HEK293 (cell line): ENCODE measurements around the gene MYCBPAP.

Experiments
- SCRT2 ChIP-seq: fragments of 450-650 bp; formaldehyde crosslinking; IDR thresholded peaks from 2 replicates; pipeline ENCODE4 v1.5.1; 2016; ENCODE audit warnings: missing biosample characterization, missing genetic modification characterization
- ZNF354C ChIP-seq: fragments of 450-650 bp; formaldehyde crosslinking; IDR thresholded peaks from 2 replicates; pipeline ENCODE4 v1.5.1; 2016; ENCODE audit warnings: missing biosample characterization, missing genetic modification characterization, low read depth, borderline replicate concordance

GRCh38 chr17:50508573-50509460, 578 bp downstream of the MYCBPAP start:
- TF ChIP-seq ZNF354C (tag by site-specific recombination) (no peak), SCRT2 (tag by site-specific recombination) (no peak)
